WI38 (cell line): Measurements from ENCODE around the gene TSPAN15.

Experiments used
- H3K4me3 ChIP-seq: 2 replicates; pipeline ENCODE4 v1.5.1; 2011; ENCODE audit warnings: low read depth, mild to moderate bottlenecking, control low read depth, low read length
- CTCF ChIP-seq: IDR thresholded peaks from 2 replicates; pipeline ENCODE4 v1.5.1; 2012; ENCODE audit warnings: low read depth, mild to moderate bottlenecking, control low read depth, low read length

The TSPAN15 gene

GRCh38 chr10:69425511-69426298, 25.6 kb upstream of the TSPAN15 start:
- TF ChIP-seq CTCF, result no peak

GRCh38 chr10:69426376-69426727, 24.9 kb upstream of the TSPAN15 start:
- no peak overlapping the region for H3K4me3 ChIP-seq
- TF ChIP-seq CTCF, result no peak

More at GRCh38 chr10:69425511-69426298, 25.6 kb upstream of the TSPAN15 start:
- no peak overlapping the region for H3K4me3 ChIP-seq

GRCh38 chr10:69428165-69428564, 23.1 kb upstream of the TSPAN15 start:
- no peak for TF ChIP-seq CTCF

GRCh38 chr10:69434169-69434568, 17.1 kb upstream of the TSPAN15 start:
- TF ChIP-seq CTCF, result no peak
- H3K4me3 ChIP-seq, result no peak overlapping the region

More at GRCh38 chr10:69428165-69428564, 23.1 kb upstream of the TSPAN15 start:
- no peak overlapping the region for H3K4me3 ChIP-seq

- TF ChIP-seq CTCF, result no peak
Observed at GRCh38 chr10:69434926-69435325, 16.3 kb upstream of the TSPAN15 start.

GRCh38 chr10:69435966-69436520, 15.2 kb upstream of the TSPAN15 start:
- H3K4me3 ChIP-seq, result no peak overlapping the region
- no peak for TF ChIP-seq CTCF

More at GRCh38 chr10:69434926-69435325, 16.3 kb upstream of the TSPAN15 start:
- no peak overlapping the region for H3K4me3 ChIP-seq
